WTC11 (cell line): ENCODE data around the gene CAPN2. TPM values are rescaled to one million over a fixed set of nuclear protein-coding genes. Genes with fewer than 3 reads are reported as not detected.
"Not testable (repeated sequence)": the region's sequence is repeated elsewhere in the genome, so short reads cannot be mapped to it uniquely, and the experiment has no call there.

Source experiments
- ATAC-seq: fragments of 200-7000 bp; cut with Tn5 transposase; 2 replicates; pipeline ENCODE4 v1.10.0; 2021; ENCODE audit warnings: mild to moderate bottlenecking, moderate library complexity
- CTCF ChIA-PET: fragments of 300-600 bp; sonication (Branson Sonifier 250); formaldehyde crosslinking; loops from one replicate; lab custom pipeline; 2021; ENCODE audit warnings: antibody characterized with exemption; lab: Charles Lee
- POLR2A ChIA-PET: fragments of 350-600 bp; sonication (Branson Sonifier 250); formaldehyde crosslinking; loops from one replicate; lab custom pipeline; 2021; ENCODE audit warnings: antibody characterized with exemption; lab: Charles Lee
- DNase-seq: peaks from one replicate; pipeline ENCODE4 v3.0.0; 2021; ENCODE audit warnings: low spot score
- H3K27ac Mint-ChIP-seq: 2 replicates; pipeline ENCODE4 v1.8.0; 2021; ENCODE audit warnings: mixed read lengths
- H3K27me3 Mint-ChIP-seq: 2 replicates; pipeline ENCODE4 v1.8.0; 2021; ENCODE audit warnings: low read depth, mild to moderate bottlenecking, moderate library complexity, mixed read lengths
- H3K36me3 Mint-ChIP-seq: 2 replicates; pipeline ENCODE4 v1.8.0; 2021; ENCODE audit warnings: mixed read lengths
- H3K4me1 Mint-ChIP-seq: 2 replicates; pipeline ENCODE4 v1.8.0; 2022; ENCODE audit warnings: mixed read lengths
- H3K4me3 Mint-ChIP-seq: 2 replicates; pipeline ENCODE4 v1.8.0; 2021; ENCODE audit warnings: mild to moderate bottlenecking, moderate library complexity, mixed read lengths
- H3K9me3 Mint-ChIP-seq: 2 replicates; pipeline ENCODE4 v1.8.0; 2021; ENCODE audit warnings: mixed read lengths
- ATF6 ChIP-seq: sonication (generic); formaldehyde crosslinking; IDR thresholded peaks from 2 replicates; pipeline ENCODE4 v1.8.1; 2023; ENCODE audit warnings: mild to moderate bottlenecking, missing genetic modification reagents
- CBFB ChIP-seq: sonication (generic); formaldehyde crosslinking; IDR thresholded peaks from 2 replicates; pipeline ENCODE4 v1.8.1; 2022; ENCODE audit warnings: mild to moderate bottlenecking, low read depth, missing genetic modification reagents
- ELF4 ChIP-seq: sonication (generic); formaldehyde crosslinking; IDR thresholded peaks from 2 replicates; pipeline ENCODE4 v1.8.1; 2022; ENCODE audit warnings: low read depth, mild to moderate bottlenecking, moderate library complexity, missing genetic modification reagents
- GABPB1 ChIP-seq: sonication (generic); formaldehyde crosslinking; IDR thresholded peaks from 2 replicates; pipeline ENCODE4 v1.8.1; 2023; ENCODE audit warnings: mild to moderate bottlenecking, missing genetic modification reagents
- HMGA2 ChIP-seq: fragments of 250-450 bp; sonication (Bioruptor Pico); IDR thresholded peaks from 2 replicates; pipeline ENCODE4 v1.4.0; 2021; ENCODE audit warnings: mild to moderate bottlenecking, moderate library complexity
- IRF1 ChIP-seq: sonication (generic); formaldehyde crosslinking; IDR thresholded peaks from 2 replicates; pipeline ENCODE4 v1.8.0; 2023; ENCODE audit warnings: missing genetic modification reagents
- JAZF1 ChIP-seq: fragments of 250-450 bp; sonication (Bioruptor Pico); IDR thresholded peaks from 2 replicates; pipeline ENCODE4 v1.9.0; 2021; ENCODE audit warnings: moderate library complexity, mild to moderate bottlenecking, inconsistent platforms
- NR3C1 ChIP-seq: sonication (generic); formaldehyde crosslinking; conservative IDR thresholded peaks from 2 replicates; pipeline ENCODE4 v1.8.1; 2023; ENCODE audit warnings: low read depth, mild to moderate bottlenecking, missing genetic modification reagents
- SMAD3 ChIP-seq: sonication (generic); formaldehyde crosslinking; IDR thresholded peaks from 2 replicates; pipeline ENCODE4 v1.8.0; 2022; ENCODE audit warnings: missing genetic modification reagents, mild to moderate bottlenecking, borderline replicate concordance
- USF2 ChIP-seq: sonication (generic); formaldehyde crosslinking; IDR thresholded peaks from 2 replicates; pipeline ENCODE4 v1.8.1; 2023; ENCODE audit warnings: mild to moderate bottlenecking, missing genetic modification reagents, moderate library complexity
- ZBTB21 ChIP-seq: sonication (generic); formaldehyde crosslinking; IDR thresholded peaks from 2 replicates; pipeline ENCODE4 v1.8.1; 2023; ENCODE audit warnings: mild to moderate bottlenecking, missing genetic modification reagents, borderline replicate concordance
- ZNF219 ChIP-seq: sonication (generic); formaldehyde crosslinking; IDR thresholded peaks from 2 replicates; pipeline ENCODE4 v1.8.0; 2023; ENCODE audit warnings: missing genetic modification reagents, mild to moderate bottlenecking, borderline replicate concordance
- ZNF232 ChIP-seq: sonication (generic); formaldehyde crosslinking; IDR thresholded peaks from 2 replicates; pipeline ENCODE4 v1.8.0; 2022; ENCODE audit warnings: mild to moderate bottlenecking, missing genetic modification reagents
- ZNF512 ChIP-seq: sonication (generic); formaldehyde crosslinking; IDR thresholded peaks from 2 replicates; pipeline ENCODE4 v1.8.1; 2022; ENCODE audit warnings: missing genetic modification reagents, borderline replicate concordance
- total RNA-seq: library from RNA; stranded (reverse); gene quantifications from 3 replicates; pipeline ENCODE4 v1.2.3, GENCODE V29; 2021

The CAPN2 gene
- total RNA-seq, 1 experiment from 2014 or later: 21.3 TPM

- peaks cover 54% of the 10 kb centered on the region for H3K27me3 Mint-ChIP-seq
- peak overlapping the region; percentile 33; the same call in 1 of the 2 replicates for H3K4me3 Mint-ChIP-seq
These were observed 21.8 kb downstream of the CAPN2 start for GRCh38 chr1:223733898-223734852.

GRCh38 chr1:223736638-223737037 is 24.3 kb downstream of the CAPN2 start:
- H3K9me3 Mint-ChIP-seq, DNase-seq, ATAC-seq, POLR2A ChIA-PET, H3K36me3 Mint-ChIP-seq, H3K27ac Mint-ChIP-seq, H3K4me3 Mint-ChIP-seq: not testable (repeated sequence)
- peaks cover 30% of the 10 kb centered on the region for H3K27me3 Mint-ChIP-seq
- CTCF ChIA-PET: interaction anchor here (1.1 to 1.3 kb wide), 2 partner anchors 13 to 180 kb away, joined by 3 to 4 read pairs; no protein-coding TSS in a partner anchor
- peaks cover 43% of the 10 kb centered on the region for H3K4me1 Mint-ChIP-seq

More at GRCh38 chr1:223733898-223734852, 21.8 kb downstream of the CAPN2 start:
- ChIA-PET POLR2A (no interaction called here), CTCF (no interaction called here)
- DNase-seq (no peak), ATAC-seq (peak; percentile 31)
- peaks cover 2% of the 10 kb centered on the region; the same call in 1 of the 2 replicates for H3K36me3 Mint-ChIP-seq
- TF ChIP-seq JAZF1 (CRISPR knock-in tag): no peak
- TF ChIP-seq HMGA2 (CRISPR knock-in tag): no peak
- TF ChIP-seq USF2 (CRISPR knock-in tag): 0 out of 2 replicates have a peak, but pooled peaks have one; percentile 4
- TF ChIP-seq NR3C1: no peak
- TF ChIP-seq CBFB (CRISPR knock-in tag): no peak
- peaks cover 50% of the 10 kb centered on the region for H3K4me1 Mint-ChIP-seq
- H3K9me3 Mint-ChIP-seq: no peaks in the 10 kb centered on the region
- H3K27ac Mint-ChIP-seq: no peak overlapping the region

GRCh38 chr1:223737342-223737741 is 25.0 kb downstream of the CAPN2 start:
- TF ChIP-seq USF2 (CRISPR knock-in tag) (no peak), JAZF1 (CRISPR knock-in tag) (no peak), NR3C1 (no peak), ZNF219 (CRISPR knock-in tag) (no peak)
- TF ChIP-seq, all 79 proteins: peak for 0
- no peak for DNase-seq
- Mint-ChIP-seq H3K36me3 (no peaks in the 10 kb centered on the region), H3K27me3 (peaks cover 23% of the 10 kb centered on the region), H3K9me3 (no peaks in the 10 kb centered on the region), H3K4me3 (no peak overlapping the region), H3K4me1 (peaks cover 39% of the 10 kb centered on the region), H3K27ac (no peak overlapping the region)
- POLR2A ChIA-PET: interaction anchor here (0.6 kb wide), 1 partner anchor 363 kb away, joined by 3 read pairs; no protein-coding TSS in a partner anchor
- ATAC-seq: no peak
- CTCF ChIA-PET: interaction anchor here (1.1 to 1.3 kb wide), 2 partner anchors 12 to 181 kb away, joined by 3 to 4 read pairs; no protein-coding TSS in a partner anchor

- Mint-ChIP-seq H3K9me3 (no peaks in the 10 kb centered on the region), H3K27me3 (peaks cover 9% of the 10 kb centered on the region), H3K36me3 (no peaks in the 10 kb centered on the region), H3K4me1 (peaks cover 28% of the 10 kb centered on the region), H3K4me3 (no peak overlapping the region), H3K27ac (no peak overlapping the region; the same call in 1 of the 2 replicates)
- POLR2A ChIA-PET: no interaction called here
- CTCF ChIA-PET: interaction anchor here (0.9 to 1.7 kb wide), 3 partner anchors 10 to 69 kb away, joined by 3 to 8 read pairs (median 4); no protein-coding TSS in a partner anchor
- ATAC-seq (no peak), DNase-seq (no peak)
- TF ChIP-seq SMAD3 (no peak), ELF4 (no peak), ATF6 (CRISPR knock-in tag) (no peak), GABPB1 (no peak), ZBTB21 (CRISPR knock-in tag) (no peak), IRF1 (CRISPR knock-in tag) (no peak), ZNF512 (CRISPR knock-in tag) (no peak), ZNF232 (no peak)
These were observed 26.4 kb downstream of the CAPN2 start for GRCh38 chr1:223738465-223739365.
